Bronchial epithelial cell (primary cell): ENCODE data around the gene CADM1. TPM values are rescaled to one million over a fixed set of nuclear protein-coding genes. Genes with fewer than 3 reads are reported as not detected.

Experiments
- DNase-seq: peaks from one replicate; pipeline ENCODE4 v3.0.0-alpha.2; 2010; ENCODE audit warnings: low read depth
- FAIRE-seq: peaks from 2 replicates; lab custom pipeline; 2011; peaks lifted over from hg19 to GRCh38; lab: Jason Lieb, UNC
- H3K27me3 ChIP-seq: 2 replicates; pipeline ENCODE4 v1.5.1; 2011; ENCODE audit warnings: low read length; ENCODE audit not compliant: control insufficient read depth, insufficient read depth
- H3K36me3 ChIP-seq: 2 replicates; pipeline ENCODE4 v1.5.1; 2011; ENCODE audit warnings: low read length; ENCODE audit not compliant: control insufficient read depth, insufficient read depth
- H3K4me3 ChIP-seq: 2 replicates; pipeline ENCODE4 v1.5.1; 2011; ENCODE audit warnings: mild to moderate bottlenecking, low read depth, low read length, control low read depth
- total RNA-seq: library from RNA; depleted of rRNA; stranded (reverse); fragments of >200 nt; gene quantifications from 2 replicates; pipeline ENCODE4 v1.2.1, GENCODE V29; 2014
- TF ChIP-seq, protein P1 (sequence below): IDR thresholded peaks from 2 replicates; pipeline ENCODE4 v1.5.1; 2011; ENCODE audit warnings: mild to moderate bottlenecking, moderate library complexity, low read length, control low read depth, inconsistent platforms; ENCODE audit not compliant: insufficient read depth, severe bottlenecking

The CADM1 gene
- total RNA-seq, 1 donor from 2014 or later: 1.6 TPM

- FAIRE-seq: no peak
Measured at GRCh38 chr11:115282923-115283322, 221.3 kb downstream of the CADM1 start.

DNA sequence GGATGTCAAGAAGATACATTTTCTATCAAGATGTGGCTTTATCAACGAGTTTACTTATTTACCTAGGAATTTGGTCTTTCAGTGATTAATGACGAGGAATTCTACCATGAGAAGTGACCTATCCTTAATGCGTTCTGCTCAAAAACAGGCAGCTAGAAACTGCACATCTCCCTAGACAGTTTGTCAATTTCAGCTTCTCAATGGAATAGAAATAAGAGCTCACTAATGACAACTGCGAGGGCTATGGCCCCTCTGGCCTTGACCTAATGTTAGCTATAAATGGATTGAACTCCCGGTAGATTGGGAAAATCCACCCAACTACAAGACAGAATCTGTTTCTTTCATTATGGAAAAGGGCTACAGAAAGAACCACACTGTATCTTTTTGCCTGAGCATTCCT, 223.4 kb downstream of the CADM1 start:
- Histone ChIP-seq H3K27me3 (no peaks in the 10 kb centered on the region), H3K36me3 (no peaks in the 10 kb centered on the region), H3K4me3 (no peak overlapping the region)
- FAIRE-seq (no peak), DNase-seq (no peak)
- TF ChIP-seq, protein P1, sequence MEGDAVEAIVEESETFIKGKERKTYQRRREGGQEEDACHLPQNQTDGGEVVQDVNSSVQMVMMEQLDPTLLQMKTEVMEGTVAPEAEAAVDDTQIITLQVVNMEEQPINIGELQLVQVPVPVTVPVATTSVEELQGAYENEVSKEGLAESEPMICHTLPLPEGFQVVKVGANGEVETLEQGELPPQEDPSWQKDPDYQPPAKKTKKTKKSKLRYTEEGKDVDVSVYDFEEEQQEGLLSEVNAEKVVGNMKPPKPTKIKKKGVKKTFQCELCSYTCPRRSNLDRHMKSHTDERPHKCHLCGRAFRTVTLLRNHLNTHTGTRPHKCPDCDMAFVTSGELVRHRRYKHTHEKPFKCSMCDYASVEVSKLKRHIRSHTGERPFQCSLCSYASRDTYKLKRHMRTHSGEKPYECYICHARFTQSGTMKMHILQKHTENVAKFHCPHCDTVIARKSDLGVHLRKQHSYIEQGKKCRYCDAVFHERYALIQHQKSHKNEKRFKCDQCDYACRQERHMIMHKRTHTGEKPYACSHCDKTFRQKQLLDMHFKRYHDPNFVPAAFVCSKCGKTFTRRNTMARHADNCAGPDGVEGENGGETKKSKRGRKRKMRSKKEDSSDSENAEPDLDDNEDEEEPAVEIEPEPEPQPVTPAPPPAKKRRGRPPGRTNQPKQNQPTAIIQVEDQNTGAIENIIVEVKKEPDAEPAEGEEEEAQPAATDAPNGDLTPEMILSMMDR: no peak

More at GRCh38 chr11:115282923-115283322, 221.3 kb downstream of the CADM1 start:
- Histone ChIP-seq H3K27me3 (no peaks in the 10 kb centered on the region), H3K4me3 (no peak overlapping the region), H3K36me3 (no peaks in the 10 kb centered on the region)
- TF ChIP-seq, protein P1: no peak
- no peak for DNase-seq

DNA sequence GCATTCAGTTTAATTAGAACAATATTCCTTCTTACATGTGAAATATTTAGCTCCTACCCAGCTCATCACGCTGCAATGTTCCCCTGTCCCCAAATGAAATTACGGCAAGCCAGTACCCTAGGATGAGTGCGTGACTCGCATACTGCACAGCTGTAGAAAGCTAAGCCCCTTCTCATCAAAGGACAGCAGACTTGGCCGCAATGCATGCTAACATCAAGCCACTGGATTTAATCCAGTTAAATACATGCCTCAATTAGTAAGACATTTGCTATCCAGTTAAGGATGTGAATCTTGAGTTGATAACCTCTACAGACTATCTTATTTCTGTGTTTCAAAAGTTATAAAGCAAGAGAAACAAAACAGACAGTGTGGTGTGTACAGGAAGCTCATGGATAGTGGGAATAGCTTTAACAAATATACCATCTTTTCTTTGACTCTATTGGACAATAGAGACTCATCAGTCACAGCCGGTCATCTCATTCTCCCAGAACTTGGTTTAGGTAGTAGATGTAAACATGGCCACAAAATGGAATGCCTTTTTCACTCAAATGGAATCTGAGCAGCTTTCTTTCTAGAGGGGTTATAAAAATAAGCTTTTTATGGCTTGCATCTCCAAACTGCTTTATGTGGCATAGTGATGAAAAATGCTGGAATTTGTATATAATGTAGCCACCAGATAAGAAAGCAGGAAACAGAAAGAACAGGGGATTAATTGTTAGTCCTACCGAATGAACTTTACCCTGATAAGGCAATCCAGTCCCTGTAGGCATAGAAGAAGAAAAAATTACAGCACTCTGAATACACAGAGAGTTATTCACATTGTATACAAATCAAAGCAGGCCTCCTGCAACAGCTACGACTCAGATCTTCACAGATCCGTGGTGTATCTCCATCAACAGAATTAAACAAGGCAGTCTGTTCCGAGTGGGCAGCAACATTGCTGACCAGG, 224.1 kb downstream of the CADM1 start:
- no peak for FAIRE-seq
- no peak for DNase-seq
- Histone ChIP-seq H3K27me3 (no peaks in the 10 kb centered on the region), H3K36me3 (no peaks in the 10 kb centered on the region), H3K4me3 (no peak overlapping the region)
- TF ChIP-seq, protein P1: no peak

DNA sequence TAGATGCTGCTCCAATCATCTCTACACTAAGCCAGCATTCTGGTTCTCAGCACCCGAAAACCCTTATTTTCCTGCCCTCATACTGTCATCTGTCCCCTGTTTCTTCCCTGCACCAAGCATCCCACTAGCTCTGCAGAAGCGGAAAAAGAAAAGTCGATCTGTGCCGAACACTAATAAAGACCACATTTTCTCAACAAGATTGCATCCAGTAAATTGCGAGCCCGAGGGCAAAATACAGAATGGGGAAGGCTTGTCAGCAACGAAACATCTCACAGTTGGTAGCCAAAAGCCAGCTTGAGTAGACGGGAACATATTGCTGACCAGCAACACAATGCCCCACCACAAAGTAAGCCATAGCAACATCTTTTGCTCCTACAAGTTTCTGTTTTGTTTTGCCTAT, 227.4 kb downstream of the CADM1 start:
- DNase-seq: no peak
- no peak for FAIRE-seq
- H3K27me3 ChIP-seq: no peaks in the 10 kb centered on the region
- H3K4me3 ChIP-seq: no peak overlapping the region
- no peaks in the 10 kb centered on the region for H3K36me3 ChIP-seq
- TF ChIP-seq, protein P1: no peak

DNA sequence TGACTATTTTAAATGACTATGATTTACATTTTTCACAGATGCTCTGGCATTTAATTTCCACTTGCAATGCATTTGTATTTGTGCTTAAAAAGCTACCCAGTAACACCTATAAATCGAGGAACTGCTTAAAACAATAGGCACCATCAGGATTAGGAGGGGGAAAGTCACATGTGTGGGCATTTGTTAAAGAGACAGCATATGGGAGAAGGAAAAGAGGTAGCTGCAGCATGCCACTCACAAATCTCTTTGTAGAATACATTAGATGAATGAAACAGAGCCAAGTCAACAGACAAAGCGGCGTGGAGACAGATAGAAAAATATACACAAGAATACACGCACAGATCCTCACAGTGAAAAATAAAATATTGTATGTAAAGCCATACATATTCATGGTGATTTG, 228.0 kb downstream of the CADM1 start:
- Histone ChIP-seq H3K27me3 (no peaks in the 10 kb centered on the region), H3K4me3 (no peak overlapping the region), H3K36me3 (no peaks in the 10 kb centered on the region)
- TF ChIP-seq, protein P1: no peak
- FAIRE-seq (no peak), DNase-seq (no peak)
